ENCODE results near the gene PTGER4. TPM values are rescaled to one million over a fixed set of nuclear protein-coding genes. Genes with fewer than 3 reads are reported as not detected.

PTGER4 gene
- polyA plus RNA-seq, 1 donor (not counting 4 experiments of a cell fraction or from before 2014, with no cell fraction given) = 12.2 TPM

GRCh38 chr5:40683305-40683704 is 3.6 kb downstream of the PTGER4 start:
- H3K9me3 ChIP-seq (ENCODE audit: control insufficient read depth, low read depth, low read length) = no peaks in the 10 kb centered on the region
- H3K27me3 ChIP-seq (ENCODE audit: control insufficient read depth, extremely low read depth, insufficient read depth, low read length) = no peaks in the 10 kb centered on the region
- no peak for DNase-seq (ENCODE audit: low read depth, low spot score)
- no peaks in the 10 kb centered on the region for H3K9me1 ChIP-seq (ENCODE audit: control insufficient read depth, extremely low read depth, insufficient read depth, low read length)
- H3K79me2 ChIP-seq (ENCODE audit: control insufficient read depth, insufficient read depth, low read length) = peaks cover 78% of the 10 kb centered on the region
- dilution Hi-C loops (cut with MboI; ENCODE audit: extremely low pct_ligation_motif_present, low sequenced_read_pairs) = no loop called here
- TF ChIP-seq CTCF (optimal IDR thresholded peaks at IDR 0.05 in 1 of 3, IDR thresholded peaks at IDR 0.05 in 1 of 3, conservative IDR thresholded peaks at IDR 0.05 in 1 of 3; ENCODE audit: extremely low read depth in 1 of 3, insufficient read depth in 2 of 3, low read length in 3 of 3) = no peak
- no peak for TF ChIP-seq EZH2 (IDR thresholded peaks at IDR 0.05; ENCODE audit: low read length)
- peaks cover 52% of the 10 kb centered on the region for H3K4me1 ChIP-seq (ENCODE audit: control insufficient read depth, extremely low read depth, insufficient read depth, low read length)
- peaks cover 0 to 12% of the 10 kb centered on the region in 2 experiments for H3K36me3 ChIP-seq (ENCODE audit: control insufficient read depth in 2 of 2, extremely low read depth in 1 of 2, insufficient read depth in 2 of 2, low read length in 2 of 2)
- H3K4me3 ChIP-seq (ENCODE audit: control insufficient read depth in 2 of 3, extremely low read depth in 1 of 3, insufficient read depth in 2 of 3, low read depth in 1 of 3, low read length in 3 of 3) = peak overlapping the region; percentile 70 to 90 (median 90)
- H3K4me2 ChIP-seq (ENCODE audit: control insufficient read depth, extremely low read depth, insufficient read depth, low read depth, low read length) = peak overlapping the region; percentile 97
- no peaks in the 10 kb centered on the region for H4K20me1 ChIP-seq (ENCODE audit: control insufficient read depth, extremely low read depth, insufficient read depth, low read length)
- H3K9ac ChIP-seq (ENCODE audit: control insufficient read depth, extremely low read depth, insufficient read depth, low read length) = peak overlapping the region; percentile 22
- H3K27ac ChIP-seq (ENCODE audit: control insufficient read depth, insufficient read depth, low read length) = no peak overlapping the region
- no peak for FAIRE-seq
- H2AFZ ChIP-seq (ENCODE audit: control insufficient read depth, low read length) = no peak overlapping the region

GRCh38 chr5:40685193-40685592 is 5.5 kb downstream of the PTGER4 start:
- peaks cover 70% of the 10 kb centered on the region for H3K4me1 ChIP-seq (ENCODE audit: control insufficient read depth, extremely low read depth, insufficient read depth, low read length)
- peak overlapping the region in 1 of 3 experiments; percentile 53 for H3K4me3 ChIP-seq (ENCODE audit: control insufficient read depth in 2 of 3, extremely low read depth in 1 of 3, insufficient read depth in 2 of 3, low read depth in 1 of 3, low read length in 3 of 3)

More at GRCh38 chr5:40685193-40685592, 5.5 kb downstream of the PTGER4 start:
- Histone ChIP-seq H3K36me3 (ENCODE audit: control insufficient read depth in 2 of 2, extremely low read depth in 1 of 2, insufficient read depth in 2 of 2, low read length in 2 of 2) (peaks cover 0 to 12% of the 10 kb centered on the region in 2 experiments), H3K9me1 (ENCODE audit: control insufficient read depth, extremely low read depth, insufficient read depth, low read length) (no peaks in the 10 kb centered on the region), H3K9ac (ENCODE audit: control insufficient read depth, extremely low read depth, insufficient read depth, low read length) (no peak overlapping the region), H4K20me1 (ENCODE audit: control insufficient read depth, extremely low read depth, insufficient read depth, low read length) (no peaks in the 10 kb centered on the region), H3K79me2 (ENCODE audit: control insufficient read depth, insufficient read depth, low read length) (peaks cover 83% of the 10 kb centered on the region), H3K27me3 (ENCODE audit: control insufficient read depth, extremely low read depth, insufficient read depth, low read length) (no peaks in the 10 kb centered on the region), H2AFZ (ENCODE audit: control insufficient read depth, low read length) (no peak overlapping the region), H3K27ac (ENCODE audit: control insufficient read depth, insufficient read depth, low read length) (no peak overlapping the region), H3K9me3 (ENCODE audit: control insufficient read depth, low read depth, low read length) (no peaks in the 10 kb centered on the region), H3K4me2 (ENCODE audit: control insufficient read depth, extremely low read depth, insufficient read depth, low read depth, low read length) (peak overlapping the region; percentile 97)
- no peak for DNase-seq (ENCODE audit: low read depth, low spot score)
- dilution Hi-C loops (cut with MboI; ENCODE audit: extremely low pct_ligation_motif_present, low sequenced_read_pairs) = no loop called here
- TF ChIP-seq CTCF (optimal IDR thresholded peaks at IDR 0.05 in 1 of 3, IDR thresholded peaks at IDR 0.05 in 1 of 3, conservative IDR thresholded peaks at IDR 0.05 in 1 of 3; ENCODE audit: extremely low read depth in 1 of 3, insufficient read depth in 2 of 3, low read length in 3 of 3) (no peak), EZH2 (IDR thresholded peaks at IDR 0.05; ENCODE audit: low read length) (no peak)
- FAIRE-seq = no peak
